ENCODE data around the gene DKKL1. TPM values are rescaled to one million over a fixed set of nuclear protein-coding genes. Genes with fewer than 3 reads are reported as not detected.
A peak's percentile ranks its signal among the peaks of the same experiment; 100 is the strongest.

DKKL1 gene
- total RNA-seq, 1 donor from 2014 or later, result 4.4 TPM

GRCh38 chr19:49349567-49349966, 14.1 kb upstream of the DKKL1 start:
- DNase-seq (ENCODE audit: extremely low spot score, unreplicated experiment), result no peak
- H3K27ac Mint-ChIP-seq (ENCODE audit: unreplicated experiment), result no peak overlapping the region
- H3K4me3 Mint-ChIP-seq (ENCODE audit: unreplicated experiment), result no peak overlapping the region

DNA sequence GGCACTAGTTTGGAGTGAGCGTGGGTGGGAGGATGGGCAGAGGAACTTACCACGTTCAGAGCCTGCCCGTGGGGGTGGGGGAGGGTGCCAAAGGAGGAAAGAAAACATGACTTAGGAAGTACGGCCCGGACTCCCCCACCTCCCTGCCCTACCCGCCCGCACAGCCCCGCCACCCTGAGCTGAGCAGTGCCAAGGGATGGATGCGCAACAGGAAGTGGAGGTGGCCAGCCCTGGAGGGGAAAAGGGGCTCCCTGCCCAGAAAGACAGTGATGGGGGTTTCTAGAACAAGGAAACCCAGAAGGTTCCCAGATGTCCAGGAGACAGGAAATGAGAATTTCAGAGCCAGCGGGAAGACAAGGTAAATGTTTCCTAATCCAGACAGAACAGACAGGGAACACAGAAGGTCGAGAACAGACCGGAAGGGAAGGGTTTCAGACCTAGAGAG, 7.7 kb upstream of the DKKL1 start:
- Mint-ChIP-seq H3K36me3 (ENCODE audit: unreplicated experiment) (peaks cover 54% of the 10 kb centered on the region), H3K4me3 (ENCODE audit: unreplicated experiment) (no peak overlapping the region), H3K9me3 (ENCODE audit: unreplicated experiment) (no peaks in the 10 kb centered on the region), H3K4me1 (ENCODE audit: unreplicated experiment) (peaks cover 21% of the 10 kb centered on the region), H3K27ac (ENCODE audit: unreplicated experiment) (peak overlapping the region; percentile 64), H3K27me3 (ENCODE audit: unreplicated experiment) (no peaks in the 10 kb centered on the region)
- no peak for DNase-seq (ENCODE audit: extremely low spot score, unreplicated experiment)
- no peak for TF ChIP-seq CTCF (IDR thresholded peaks at IDR 0.05)

More at GRCh38 chr19:49349567-49349966, 14.1 kb upstream of the DKKL1 start:
- Mint-ChIP-seq H3K9me3 (ENCODE audit: unreplicated experiment) (no peaks in the 10 kb centered on the region), H3K36me3 (ENCODE audit: unreplicated experiment) (peaks cover 68% of the 10 kb centered on the region), H3K27me3 (ENCODE audit: unreplicated experiment) (no peaks in the 10 kb centered on the region), H3K4me1 (ENCODE audit: unreplicated experiment) (no peaks in the 10 kb centered on the region)
- no peak for TF ChIP-seq CTCF (IDR thresholded peaks at IDR 0.05)

GRCh38 chr19:49356382-49356781, 7.3 kb upstream of the DKKL1 start:
- DNase-seq (ENCODE audit: extremely low spot score, unreplicated experiment), result no peak
- H3K4me1 Mint-ChIP-seq (ENCODE audit: unreplicated experiment), result peaks cover 21% of the 10 kb centered on the region
- TF ChIP-seq CTCF (IDR thresholded peaks at IDR 0.05), result no peak
- peak overlapping the region; percentile 64 for H3K27ac Mint-ChIP-seq (ENCODE audit: unreplicated experiment)
- no peaks in the 10 kb centered on the region for H3K9me3 Mint-ChIP-seq (ENCODE audit: unreplicated experiment)
- no peak overlapping the region for H3K4me3 Mint-ChIP-seq (ENCODE audit: unreplicated experiment)
- H3K27me3 Mint-ChIP-seq (ENCODE audit: unreplicated experiment), result no peaks in the 10 kb centered on the region
- peaks cover 49% of the 10 kb centered on the region for H3K36me3 Mint-ChIP-seq (ENCODE audit: unreplicated experiment)

DNA sequence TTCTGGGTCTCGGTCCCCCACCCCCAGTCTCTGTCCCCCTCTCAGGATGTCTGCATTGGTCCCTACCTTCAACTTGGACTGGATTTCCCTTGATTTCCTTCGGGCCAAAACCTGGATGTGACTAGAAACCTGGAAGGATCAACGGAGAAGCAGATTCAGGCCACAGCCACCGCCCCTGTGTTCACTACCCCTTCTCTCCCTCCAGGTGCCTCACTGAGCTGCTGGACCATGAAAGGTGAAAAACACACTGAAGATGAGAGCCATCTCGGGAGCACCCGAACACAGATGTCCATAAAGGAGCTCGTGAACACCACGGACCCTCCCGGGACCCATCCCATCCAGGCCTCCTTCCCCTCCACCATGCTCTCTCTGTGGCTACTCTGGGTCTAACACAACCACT, 6.5 kb upstream of the DKKL1 start:
- no peak overlapping the region for H3K27ac Mint-ChIP-seq (ENCODE audit: unreplicated experiment)
- H3K36me3 Mint-ChIP-seq (ENCODE audit: unreplicated experiment), result peaks cover 46% of the 10 kb centered on the region
- no peak overlapping the region for H3K4me3 Mint-ChIP-seq (ENCODE audit: unreplicated experiment)
- H3K9me3 Mint-ChIP-seq (ENCODE audit: unreplicated experiment), result no peaks in the 10 kb centered on the region
- H3K27me3 Mint-ChIP-seq (ENCODE audit: unreplicated experiment), result no peaks in the 10 kb centered on the region
- no peak for TF ChIP-seq CTCF (IDR thresholded peaks at IDR 0.05)
- DNase-seq (ENCODE audit: extremely low spot score, unreplicated experiment), result no peak
- H3K4me1 Mint-ChIP-seq (ENCODE audit: unreplicated experiment), result peaks cover 21% of the 10 kb centered on the region

DNA sequence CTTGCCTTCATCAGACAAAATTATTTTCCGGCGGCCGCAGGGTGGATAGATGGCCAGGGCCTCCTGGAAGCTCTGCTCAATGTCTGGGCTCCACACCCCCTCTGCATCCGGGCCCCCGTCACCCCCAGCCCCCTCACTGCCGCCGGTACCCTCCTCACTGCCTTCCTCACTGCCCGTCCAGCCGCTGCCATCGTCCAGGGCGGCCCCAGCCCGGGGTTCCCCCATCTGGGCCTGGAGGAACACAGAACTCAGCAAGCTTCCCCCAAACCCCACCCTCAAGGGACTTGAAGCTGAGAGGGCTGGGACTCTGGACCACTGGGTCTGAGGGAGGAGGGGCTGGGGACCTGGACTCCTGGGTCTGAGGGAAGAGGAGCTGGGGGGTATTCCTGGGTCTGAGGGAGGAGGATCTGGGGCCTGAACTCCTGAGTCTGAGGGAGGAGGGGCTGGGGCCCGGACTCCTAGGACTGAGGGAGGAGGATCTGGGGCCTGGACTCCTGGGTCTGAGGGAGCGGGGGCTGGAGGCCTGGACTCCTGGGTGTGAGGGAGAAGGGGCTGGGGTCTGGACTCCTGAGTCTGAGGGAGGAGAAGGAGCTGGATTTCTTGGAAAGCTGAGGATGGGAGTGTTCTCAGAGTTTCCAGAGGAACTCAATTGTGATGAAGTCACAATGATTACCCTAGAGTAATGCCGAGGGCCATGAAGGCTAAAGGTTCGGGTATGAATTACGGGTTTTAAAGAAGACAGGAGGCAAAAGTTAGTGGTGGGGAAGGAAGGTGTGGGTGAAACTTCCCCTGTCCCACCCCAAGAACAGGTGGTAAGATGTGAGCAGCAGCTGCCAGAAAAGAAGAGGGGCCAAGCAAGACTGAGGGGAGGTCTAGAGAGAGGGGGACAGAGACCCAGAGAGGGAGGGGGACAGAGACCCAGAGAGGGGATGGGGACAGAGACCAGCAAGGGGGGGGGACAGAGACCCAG, 3.5 kb upstream of the DKKL1 start:
- peaks cover 21% of the 10 kb centered on the region for H3K4me1 Mint-ChIP-seq (ENCODE audit: unreplicated experiment)
- H3K27ac Mint-ChIP-seq (ENCODE audit: unreplicated experiment), result no peak overlapping the region
- no peak for DNase-seq (ENCODE audit: extremely low spot score, unreplicated experiment)
- no peaks in the 10 kb centered on the region for H3K27me3 Mint-ChIP-seq (ENCODE audit: unreplicated experiment)
- H3K9me3 Mint-ChIP-seq (ENCODE audit: unreplicated experiment), result no peaks in the 10 kb centered on the region
- TF ChIP-seq CTCF (IDR thresholded peaks at IDR 0.05), result no peak
- no peak overlapping the region for H3K4me3 Mint-ChIP-seq (ENCODE audit: unreplicated experiment)
- peaks cover 28% of the 10 kb centered on the region for H3K36me3 Mint-ChIP-seq (ENCODE audit: unreplicated experiment)
